ENCODE data around the gene PLEKHG4B.

PLEKHG4B gene

GRCh38 chr5:136901-137300 lies 44.9 kb downstream of the PLEKHG4B start:
- Mint-ChIP-seq H3K9me3 (no peaks in the 10 kb centered on the region), H3K27ac (ENCODE audit: low read depth) (no peak overlapping the region), H3K4me1 (no peaks in the 10 kb centered on the region), H3K4me3 (no peak overlapping the region), H3K27me3 (peaks cover 19% of the 10 kb centered on the region), H3K36me3 (ENCODE audit: insufficient read depth) (no peaks in the 10 kb centered on the region)
- DNase-seq (ENCODE audit: low spot score in 2 of 2) (no peak), ATAC-seq (replicated peaks; ENCODE audit: extremely low read depth, poor library complexity, severe bottlenecking) (no peak)

GRCh38 chr5:137741-138140 lies 45.8 kb downstream of the PLEKHG4B start:
- Mint-ChIP-seq H3K4me3 (no peak overlapping the region), H3K9me3 (no peaks in the 10 kb centered on the region), H3K27ac (ENCODE audit: low read depth) (no peak overlapping the region), H3K27me3 (peaks cover 19% of the 10 kb centered on the region), H3K4me1 (no peaks in the 10 kb centered on the region), H3K36me3 (ENCODE audit: insufficient read depth) (no peaks in the 10 kb centered on the region)
- no peak for ATAC-seq (replicated peaks; ENCODE audit: extremely low read depth, poor library complexity, severe bottlenecking)
- DNase-seq (ENCODE audit: low spot score in 2 of 2) = no peak

GRCh38 chr5:138936-139335 lies 47.0 kb downstream of the PLEKHG4B start:
- DNase-seq (ENCODE audit: low spot score in 2 of 2) = no peak
- no peak overlapping the region for H3K27ac Mint-ChIP-seq (ENCODE audit: low read depth)
- peaks cover 23% of the 10 kb centered on the region for H3K27me3 Mint-ChIP-seq
- no peaks in the 10 kb centered on the region for H3K4me1 Mint-ChIP-seq
- H3K4me3 Mint-ChIP-seq = no peak overlapping the region
- H3K36me3 Mint-ChIP-seq (ENCODE audit: insufficient read depth) = no peaks in the 10 kb centered on the region
- no peak for ATAC-seq (replicated peaks; ENCODE audit: extremely low read depth, poor library complexity, severe bottlenecking)
- H3K9me3 Mint-ChIP-seq = no peaks in the 10 kb centered on the region

- Mint-ChIP-seq H3K36me3 (ENCODE audit: insufficient read depth) (no peaks in the 10 kb centered on the region), H3K27me3 (peaks cover 32% of the 10 kb centered on the region), H3K4me1 (no peaks in the 10 kb centered on the region), H3K4me3 (no peak overlapping the region), H3K9me3 (no peaks in the 10 kb centered on the region), H3K27ac (ENCODE audit: low read depth) (no peak overlapping the region)
- no peak for ATAC-seq (replicated peaks; ENCODE audit: extremely low read depth, poor library complexity, severe bottlenecking)
- DNase-seq (ENCODE audit: low spot score in 2 of 2) = no peak
Observed at GRCh38 chr5:139579-140442, 47.8 kb downstream of the PLEKHG4B start.

- no peak overlapping the region for H3K27ac Mint-ChIP-seq (ENCODE audit: low read depth)
- ATAC-seq (replicated peaks; ENCODE audit: extremely low read depth, poor library complexity, severe bottlenecking) (no peak), DNase-seq (ENCODE audit: low spot score in 2 of 2) (no peak)
- no peak overlapping the region for H3K4me3 Mint-ChIP-seq
- H3K4me1 Mint-ChIP-seq = no peaks in the 10 kb centered on the region
- peaks cover 38% of the 10 kb centered on the region for H3K27me3 Mint-ChIP-seq
- H3K9me3 Mint-ChIP-seq = no peaks in the 10 kb centered on the region
- H3K36me3 Mint-ChIP-seq (ENCODE audit: insufficient read depth) = no peaks in the 10 kb centered on the region
Observed at GRCh38 chr5:140443-140829, 48.5 kb downstream of the PLEKHG4B start.

- Mint-ChIP-seq H3K4me3 (no peak overlapping the region), H3K4me1 (no peaks in the 10 kb centered on the region), H3K9me3 (no peaks in the 10 kb centered on the region), H3K36me3 (ENCODE audit: insufficient read depth) (no peaks in the 10 kb centered on the region), H3K27ac (ENCODE audit: low read depth) (no peak overlapping the region), H3K27me3 (peaks cover 42% of the 10 kb centered on the region)
- DNase-seq (ENCODE audit: low spot score in 2 of 2) (no peak), ATAC-seq (replicated peaks; ENCODE audit: extremely low read depth, poor library complexity, severe bottlenecking) (no peak)
Observed at GRCh38 chr5:141211-141610, 49.2 kb downstream of the PLEKHG4B start.

- ATAC-seq (replicated peaks; ENCODE audit: extremely low read depth, poor library complexity, severe bottlenecking) (no peak), DNase-seq (ENCODE audit: low spot score in 2 of 2) (no peak)
- no peaks in the 10 kb centered on the region for H3K4me1 Mint-ChIP-seq
- no peak overlapping the region for H3K27ac Mint-ChIP-seq (ENCODE audit: low read depth)
- no peaks in the 10 kb centered on the region for H3K36me3 Mint-ChIP-seq (ENCODE audit: insufficient read depth)
- H3K27me3 Mint-ChIP-seq = peaks cover 46% of the 10 kb centered on the region
- H3K9me3 Mint-ChIP-seq = peaks cover 4% of the 10 kb centered on the region
- H3K4me3 Mint-ChIP-seq = no peak overlapping the region
Observed at GRCh38 chr5:141761-142160, 49.8 kb downstream of the PLEKHG4B start.

- no peak for DNase-seq (ENCODE audit: low spot score in 2 of 2)
- Mint-ChIP-seq H3K36me3 (ENCODE audit: insufficient read depth) (no peaks in the 10 kb centered on the region), H3K27me3 (peaks cover 52% of the 10 kb centered on the region), H3K27ac (ENCODE audit: low read depth) (no peak overlapping the region), H3K4me3 (no peak overlapping the region), H3K9me3 (peaks cover 9% of the 10 kb centered on the region), H3K4me1 (no peaks in the 10 kb centered on the region)
- no peak for ATAC-seq (replicated peaks; ENCODE audit: extremely low read depth, poor library complexity, severe bottlenecking)
Observed at GRCh38 chr5:142246-142810, 50.4 kb downstream of the PLEKHG4B start.

GRCh38 chr5:143041-143440 lies 51.1 kb downstream of the PLEKHG4B start:
- peaks cover 59% of the 10 kb centered on the region for H3K27me3 Mint-ChIP-seq
- H3K9me3 Mint-ChIP-seq = peaks cover 16% of the 10 kb centered on the region
- no peak overlapping the region for H3K4me3 Mint-ChIP-seq
- H3K27ac Mint-ChIP-seq (ENCODE audit: low read depth) = no peak overlapping the region
- no peak for ATAC-seq (replicated peaks; ENCODE audit: extremely low read depth, poor library complexity, severe bottlenecking)
- no peak for DNase-seq (ENCODE audit: low spot score in 2 of 2)
- no peaks in the 10 kb centered on the region for H3K4me1 Mint-ChIP-seq
- no peaks in the 10 kb centered on the region for H3K36me3 Mint-ChIP-seq (ENCODE audit: insufficient read depth)

- ATAC-seq (replicated peaks; ENCODE audit: extremely low read depth, poor library complexity, severe bottlenecking) (no peak), DNase-seq (ENCODE audit: low spot score in 2 of 2) (no peak)
- Mint-ChIP-seq H3K4me3 (no peak overlapping the region), H3K9me3 (peaks cover 20% of the 10 kb centered on the region), H3K27me3 (peaks cover 60% of the 10 kb centered on the region), H3K4me1 (no peaks in the 10 kb centered on the region), H3K36me3 (ENCODE audit: insufficient read depth) (no peaks in the 10 kb centered on the region), H3K27ac (ENCODE audit: low read depth) (no peak overlapping the region)
Observed at GRCh38 chr5:144941-145340, 53.0 kb downstream of the PLEKHG4B start.

- peaks cover 20% of the 10 kb centered on the region for H3K9me3 Mint-ChIP-seq
- H3K4me1 Mint-ChIP-seq = no peaks in the 10 kb centered on the region
- H3K27ac Mint-ChIP-seq (ENCODE audit: low read depth) = no peak overlapping the region
- no peak for DNase-seq (ENCODE audit: low spot score in 2 of 2)
- no peaks in the 10 kb centered on the region for H3K36me3 Mint-ChIP-seq (ENCODE audit: insufficient read depth)
- H3K27me3 Mint-ChIP-seq = peaks cover 60% of the 10 kb centered on the region
- no peak overlapping the region for H3K4me3 Mint-ChIP-seq
- no peak for ATAC-seq (replicated peaks; ENCODE audit: extremely low read depth, poor library complexity, severe bottlenecking)
Observed at GRCh38 chr5:145585-146323, 53.8 kb downstream of the PLEKHG4B start.

GRCh38 chr5:147751-148150 lies 55.8 kb downstream of the PLEKHG4B start:
- Mint-ChIP-seq H3K4me3 (no peak overlapping the region), H3K9me3 (peaks cover 20% of the 10 kb centered on the region), H3K4me1 (no peaks in the 10 kb centered on the region), H3K27me3 (peaks cover 48% of the 10 kb centered on the region), H3K27ac (ENCODE audit: low read depth) (no peak overlapping the region), H3K36me3 (ENCODE audit: insufficient read depth) (peaks cover 1% of the 10 kb centered on the region)
- DNase-seq (ENCODE audit: low spot score in 2 of 2) (no peak), ATAC-seq (replicated peaks; ENCODE audit: extremely low read depth, poor library complexity, severe bottlenecking) (no peak)
